ENCODE data around the gene PDIK1L. TPM values are rescaled to one million over a fixed set of nuclear protein-coding genes. Genes with fewer than 3 reads are reported as not detected.

The PDIK1L gene
- total and polyA plus RNA-seq, 2 of the 8 experiments (the other 6 are each of a cell fraction or from before 2014, with no cell fraction given): 0.95 to 4.5 TPM

DNA sequence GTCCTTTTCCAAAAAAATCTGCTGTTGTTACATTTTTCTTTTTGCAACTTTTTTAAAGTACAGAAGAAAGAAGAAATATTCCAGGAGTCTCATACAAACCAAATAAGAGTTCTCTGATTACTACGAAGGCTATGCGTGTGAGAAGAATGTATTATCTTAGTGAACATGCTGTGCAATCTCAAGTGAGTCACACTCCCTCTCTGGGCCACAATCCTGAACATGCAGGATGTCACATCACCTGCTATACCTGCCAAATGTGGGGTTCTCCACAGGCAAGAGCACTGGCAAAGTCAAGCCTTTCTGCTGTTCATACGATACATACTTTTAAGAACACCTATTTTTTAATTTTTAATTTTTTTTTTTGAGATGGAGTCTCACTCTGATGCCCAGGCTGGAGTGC lies 22.5 kb upstream of the PDIK1L start:
- no peak for FAIRE-seq
- H3K27ac ChIP-seq (ENCODE audit: low read depth, low read length): no peak overlapping the region
- POLR2A ChIA-PET (ENCODE audit: partially characterized antibody): no interaction called here
- TF ChIP-seq, protein P1, sequence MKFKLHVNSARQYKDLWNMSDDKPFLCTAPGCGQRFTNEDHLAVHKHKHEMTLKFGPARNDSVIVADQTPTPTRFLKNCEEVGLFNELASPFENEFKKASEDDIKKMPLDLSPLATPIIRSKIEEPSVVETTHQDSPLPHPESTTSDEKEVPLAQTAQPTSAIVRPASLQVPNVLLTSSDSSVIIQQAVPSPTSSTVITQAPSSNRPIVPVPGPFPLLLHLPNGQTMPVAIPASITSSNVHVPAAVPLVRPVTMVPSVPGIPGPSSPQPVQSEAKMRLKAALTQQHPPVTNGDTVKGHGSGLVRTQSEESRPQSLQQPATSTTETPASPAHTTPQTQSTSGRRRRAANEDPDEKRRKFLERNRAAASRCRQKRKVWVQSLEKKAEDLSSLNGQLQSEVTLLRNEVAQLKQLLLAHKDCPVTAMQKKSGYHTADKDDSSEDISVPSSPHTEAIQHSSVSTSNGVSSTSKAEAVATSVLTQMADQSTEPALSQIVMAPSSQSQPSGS (IDR thresholded peaks at IDR 0.05; ENCODE audit: low read length): no peak
- TF ChIP-seq MAFK (IDR thresholded peaks at IDR 0.05; ENCODE audit: low read depth, low read length): no peak
- no peak for TF ChIP-seq CHD1 (IDR thresholded peaks at IDR 0.05; ENCODE audit: low read depth, low read length)
- TF ChIP-seq RNF2 (IDR thresholded peaks at IDR 0.05; ENCODE audit: borderline replicate concordance, low read depth, low read length, missing control alignments, poor library complexity, severe bottlenecking): no peak
- no peak for TF ChIP-seq SUZ12 (IDR thresholded peaks at IDR 0.05; ENCODE audit: low read length)
- TF ChIP-seq, protein P2, sequence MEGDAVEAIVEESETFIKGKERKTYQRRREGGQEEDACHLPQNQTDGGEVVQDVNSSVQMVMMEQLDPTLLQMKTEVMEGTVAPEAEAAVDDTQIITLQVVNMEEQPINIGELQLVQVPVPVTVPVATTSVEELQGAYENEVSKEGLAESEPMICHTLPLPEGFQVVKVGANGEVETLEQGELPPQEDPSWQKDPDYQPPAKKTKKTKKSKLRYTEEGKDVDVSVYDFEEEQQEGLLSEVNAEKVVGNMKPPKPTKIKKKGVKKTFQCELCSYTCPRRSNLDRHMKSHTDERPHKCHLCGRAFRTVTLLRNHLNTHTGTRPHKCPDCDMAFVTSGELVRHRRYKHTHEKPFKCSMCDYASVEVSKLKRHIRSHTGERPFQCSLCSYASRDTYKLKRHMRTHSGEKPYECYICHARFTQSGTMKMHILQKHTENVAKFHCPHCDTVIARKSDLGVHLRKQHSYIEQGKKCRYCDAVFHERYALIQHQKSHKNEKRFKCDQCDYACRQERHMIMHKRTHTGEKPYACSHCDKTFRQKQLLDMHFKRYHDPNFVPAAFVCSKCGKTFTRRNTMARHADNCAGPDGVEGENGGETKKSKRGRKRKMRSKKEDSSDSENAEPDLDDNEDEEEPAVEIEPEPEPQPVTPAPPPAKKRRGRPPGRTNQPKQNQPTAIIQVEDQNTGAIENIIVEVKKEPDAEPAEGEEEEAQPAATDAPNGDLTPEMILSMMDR (IDR thresholded peaks at IDR 0.05; ENCODE audit: control extremely low read depth in 1 of 3, insufficient read depth in 1 of 3, low read depth in 1 of 3, low read length in 3 of 3): no peak
- no peak for TF ChIP-seq TAF1 (IDR thresholded peaks at IDR 0.05; ENCODE audit: low read depth, low read length)
- TF ChIP-seq SIX5 (IDR thresholded peaks at IDR 0.05; ENCODE audit: low read depth, low read length): no peak
- TF ChIP-seq CBX8 (IDR thresholded peaks at IDR 0.05; ENCODE audit: borderline replicate concordance, low read depth, low read length): no peak
- no peak for TF ChIP-seq EGR1 (IDR thresholded peaks at IDR 0.05; ENCODE audit: borderline replicate concordance, low read depth, low read length)

More for the DNA sequence above, 22.5 kb upstream of the PDIK1L start:
- H3K23ac ChIP-seq (ENCODE audit: insufficient read length): no peak overlapping the region
- H4K20me1 ChIP-seq (replicated peaks in 1 of 2; ENCODE audit: control insufficient read depth in 1 of 2, insufficient read depth in 2 of 2, low read length in 2 of 2): no peaks in the 10 kb centered on the region
- no peak overlapping the region for H2BK120ac ChIP-seq (replicated peaks; ENCODE audit: low read depth, low read length)
- H3K18ac ChIP-seq (ENCODE audit: extremely low read depth, low read length): no peak overlapping the region
- H4K8ac ChIP-seq (ENCODE audit: extremely low read depth, insufficient read depth, low read length): no peak overlapping the region
- no peak overlapping the region for H3K4ac ChIP-seq (replicated peaks; ENCODE audit: insufficient read length, low read depth, low read length)
- H2BK5ac ChIP-seq (ENCODE audit: low read depth, low read length): no peak overlapping the region
- no peak overlapping the region for H3K4me2 ChIP-seq (ENCODE audit: insufficient read depth in 1 of 2, low read depth in 2 of 2, low read length in 2 of 2)
- H3K79me1 ChIP-seq (ENCODE audit: low read depth, low read length): no peaks in the 10 kb centered on the region
- no peak overlapping the region for H3K9ac ChIP-seq (replicated peaks in 1 of 4; ENCODE audit: extremely low read depth in 1 of 4, low read depth in 3 of 4, low read length in 3 of 4)
- H2BK12ac ChIP-seq (ENCODE audit: low read depth, low read length): no peak overlapping the region
- H3K79me2 ChIP-seq (ENCODE audit: control insufficient read depth in 1 of 2, insufficient read depth in 2 of 2, low read length in 2 of 2): no peaks in the 10 kb centered on the region
- DNase-seq (ENCODE audit: low read depth in 1 of 2, low spot score in 2 of 2): no peak
- no peak overlapping the region for H3K4me3 ChIP-seq (ENCODE audit: extremely low read depth in 1 of 4, insufficient read depth in 2 of 4, low read depth in 3 of 4, low read length in 4 of 4)
- H2BK15ac ChIP-seq (ENCODE audit: low read length): no peak overlapping the region
- no peak overlapping the region for H2BK20ac ChIP-seq (ENCODE audit: low read length)
- H3K56ac ChIP-seq (replicated peaks; ENCODE audit: insufficient read length, low read depth, low read length): no peak overlapping the region
- H3K9me3 ChIP-seq (ENCODE audit: insufficient read depth in 2 of 2, low read depth in 1 of 2, low read length in 1 of 2): no peaks in the 10 kb centered on the region
- 94% methylated on average over 3 of the region's 3 CpGs; no CpG with 5 or more reads in 1 of the 2 experiments for WGBS, 2 experiments (ENCODE audit: extremely low coverage in 1 of 2, insufficient coverage in 1 of 2, insufficient read length in 1 of 2, insufficient replicate concordance in 2 of 2, low coverage in 1 of 2, low lambda C conversion rate in 2 of 2, missing lambda C conversion rate in 1 of 2)
- no peak overlapping the region for H2AFZ ChIP-seq (ENCODE audit: low read length)
- H3K23me2 ChIP-seq (ENCODE audit: low read depth, low read length): no peaks in the 10 kb centered on the region
- no peak overlapping the region for H3K14ac ChIP-seq (ENCODE audit: insufficient read length)
- CTCF ChIA-PET (ENCODE audit: partially characterized antibody): no interaction called here
- H4K5ac ChIP-seq (ENCODE audit: insufficient read length, low read depth, low read length): no peak overlapping the region
- peaks cover 0 to 4% (median 3%) of the 10 kb centered on the region in 4 experiments; a peak in 6 of 7 replicates for H3K4me1 ChIP-seq (replicated peaks in 1 of 4; ENCODE audit: control insufficient read depth in 3 of 4, insufficient read depth in 4 of 4, low read length in 3 of 4)
- H3K36me3 ChIP-seq (ENCODE audit: control insufficient read depth in 2 of 4, insufficient read depth in 4 of 4, low read length in 3 of 4): no peaks in the 10 kb centered on the region
- no peak overlapping the region for H2AK5ac ChIP-seq (ENCODE audit: low read depth, low read length)
- no peak overlapping the region for H4K91ac ChIP-seq (replicated peaks; ENCODE audit: insufficient read length, low read length)
- H3K27me3 ChIP-seq (replicated peaks in 1 of 4; ENCODE audit: control insufficient read depth in 3 of 4, extremely low read depth in 1 of 4, insufficient read depth in 3 of 4, low read length in 3 of 4): peaks cover 0 to 1% (median under 1%) of the 10 kb centered on the region in 4 experiments; a peak in 2 of 7 replicates
